ENCODE results near the gene GUK1.
A peak's percentile ranks its signal among the peaks of the same experiment; 100 is the strongest.
"Not testable (repeated sequence)": the region's sequence is repeated elsewhere in the genome, so short reads cannot be mapped to it uniquely, and the experiment has no call there.

The GUK1 gene

DNA sequence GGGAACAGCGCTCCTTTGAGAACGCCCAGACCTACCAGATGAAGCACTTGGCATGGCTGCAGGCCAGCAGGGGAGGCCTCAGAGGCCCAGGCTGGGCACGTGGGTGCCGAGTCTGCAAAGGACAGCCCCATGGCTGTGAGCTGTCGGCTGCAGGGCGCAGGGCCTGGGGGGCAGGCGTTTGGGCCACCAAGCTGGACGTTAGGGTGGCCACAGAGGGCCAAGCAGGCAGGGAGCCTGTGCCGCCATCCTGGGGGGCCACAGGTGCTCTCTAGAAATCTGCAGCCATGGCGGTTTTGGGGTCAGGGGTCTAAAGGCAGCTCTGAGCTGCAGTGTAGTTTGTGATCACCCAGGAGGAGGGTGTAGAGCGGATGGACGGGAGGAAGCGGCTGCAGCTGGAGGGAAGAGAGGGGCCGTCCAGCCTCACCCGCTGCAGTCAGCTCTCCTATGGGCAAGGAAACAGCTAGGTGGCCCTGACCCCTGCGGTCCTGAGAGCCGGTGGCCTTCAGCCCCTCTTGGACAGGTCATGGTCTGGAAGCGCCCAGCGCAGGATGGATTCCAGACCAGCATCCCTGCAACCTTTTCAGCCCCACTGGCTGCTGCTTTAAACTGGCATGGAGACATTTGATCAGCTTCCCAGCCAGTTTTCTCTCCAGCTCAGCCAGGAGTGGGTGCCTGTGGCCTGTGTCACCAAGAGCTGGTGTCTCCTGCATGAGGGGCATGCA, 36.5 kb downstream of the GUK1 start:
- peaks cover 10% of the 10 kb centered on the region for H3K36me3 Mint-ChIP-seq (ENCODE audit: low read depth)
- no peak overlapping the region for H3K27ac Mint-ChIP-seq
- no peaks in the 10 kb centered on the region for H3K9me3 Mint-ChIP-seq
- no peak overlapping the region for H3K4me3 Mint-ChIP-seq
- H3K4me1 Mint-ChIP-seq (ENCODE audit: low read depth), result peaks cover 8% of the 10 kb centered on the region
- DNase-seq, result no peak
- H3K27me3 Mint-ChIP-seq, result no peaks in the 10 kb centered on the region

GRCh38 chr1:228177183-228177475, 37.0 kb downstream of the GUK1 start:
- Mint-ChIP-seq H3K4me3 (no peak overlapping the region), H3K27me3 (no peaks in the 10 kb centered on the region), H3K4me1 (ENCODE audit: low read depth) (peaks cover 7% of the 10 kb centered on the region), H3K9me3 (no peaks in the 10 kb centered on the region), H3K27ac (no peak overlapping the region), H3K36me3 (ENCODE audit: low read depth) (peaks cover 10% of the 10 kb centered on the region)
- no peak for DNase-seq

DNA sequence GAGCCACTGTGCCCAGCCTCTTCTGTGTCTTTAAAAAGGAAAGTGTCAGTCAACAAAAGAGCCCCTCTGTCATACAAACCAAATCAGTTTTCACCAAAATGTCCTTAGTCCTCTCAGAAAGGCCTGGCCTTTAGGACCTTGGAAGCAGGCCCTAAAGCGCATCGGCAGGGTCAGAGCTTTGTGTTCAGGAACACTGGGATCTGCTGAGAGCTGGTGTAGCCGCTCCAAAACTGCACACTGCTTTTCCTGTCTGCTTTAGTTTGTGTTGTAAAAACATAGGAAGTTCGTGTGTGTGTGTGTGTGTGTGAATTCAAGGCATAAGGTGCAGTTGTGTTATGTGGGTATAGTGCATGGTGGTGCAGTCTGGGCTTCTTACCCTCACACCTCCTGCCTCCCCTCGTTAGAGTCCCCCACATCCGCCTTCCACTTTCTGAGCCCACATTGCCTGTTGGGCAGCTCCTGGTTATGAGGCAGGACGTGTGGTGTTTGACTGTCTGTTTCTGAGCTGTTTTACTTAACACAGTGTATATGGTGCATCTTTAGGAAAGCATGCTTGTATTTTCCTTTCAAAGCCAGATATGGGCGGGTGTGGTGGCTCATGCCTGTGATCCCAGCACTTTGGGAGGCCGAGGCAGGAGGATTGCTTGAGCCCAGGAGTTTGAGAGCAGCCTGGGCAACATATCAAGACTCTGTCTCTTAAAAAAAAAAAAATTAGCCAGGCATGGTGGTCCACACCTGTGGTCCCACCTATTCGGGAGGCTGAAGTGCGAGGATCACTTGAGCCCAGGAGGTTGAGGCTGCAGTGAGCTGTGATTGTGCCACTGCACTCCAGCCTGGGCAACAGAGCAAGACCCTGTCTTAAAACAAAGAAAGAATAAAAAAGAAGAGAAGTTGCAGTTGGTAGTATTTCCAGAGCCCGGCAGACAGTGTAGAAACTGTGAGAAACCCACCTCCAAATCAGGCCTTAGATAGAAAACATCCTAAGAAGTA, 37.9 kb downstream of the GUK1 start:
- peaks cover under 1% of the 10 kb centered on the region for H3K4me1 Mint-ChIP-seq (ENCODE audit: low read depth)
- no peaks in the 10 kb centered on the region for H3K9me3 Mint-ChIP-seq
- no peak overlapping the region for H3K4me3 Mint-ChIP-seq
- peaks cover 10% of the 10 kb centered on the region for H3K36me3 Mint-ChIP-seq (ENCODE audit: low read depth)
- peak overlapping the region; percentile 63 for H3K27ac Mint-ChIP-seq
- no peaks in the 10 kb centered on the region for H3K27me3 Mint-ChIP-seq
- DNase-seq, result peak; percentile 13

- Mint-ChIP-seq H3K4me1 (ENCODE audit: low read depth) (no peaks in the 10 kb centered on the region), H3K36me3 (ENCODE audit: low read depth) (peaks cover 10% of the 10 kb centered on the region), H3K4me3 (no peak overlapping the region), H3K27ac (peak overlapping the region; percentile 63), H3K27me3 (no peaks in the 10 kb centered on the region), H3K9me3 (no peaks in the 10 kb centered on the region)
- no peak for DNase-seq
These were observed 38.9 kb downstream of the GUK1 start for GRCh38 chr1:228178737-228179684.

DNA sequence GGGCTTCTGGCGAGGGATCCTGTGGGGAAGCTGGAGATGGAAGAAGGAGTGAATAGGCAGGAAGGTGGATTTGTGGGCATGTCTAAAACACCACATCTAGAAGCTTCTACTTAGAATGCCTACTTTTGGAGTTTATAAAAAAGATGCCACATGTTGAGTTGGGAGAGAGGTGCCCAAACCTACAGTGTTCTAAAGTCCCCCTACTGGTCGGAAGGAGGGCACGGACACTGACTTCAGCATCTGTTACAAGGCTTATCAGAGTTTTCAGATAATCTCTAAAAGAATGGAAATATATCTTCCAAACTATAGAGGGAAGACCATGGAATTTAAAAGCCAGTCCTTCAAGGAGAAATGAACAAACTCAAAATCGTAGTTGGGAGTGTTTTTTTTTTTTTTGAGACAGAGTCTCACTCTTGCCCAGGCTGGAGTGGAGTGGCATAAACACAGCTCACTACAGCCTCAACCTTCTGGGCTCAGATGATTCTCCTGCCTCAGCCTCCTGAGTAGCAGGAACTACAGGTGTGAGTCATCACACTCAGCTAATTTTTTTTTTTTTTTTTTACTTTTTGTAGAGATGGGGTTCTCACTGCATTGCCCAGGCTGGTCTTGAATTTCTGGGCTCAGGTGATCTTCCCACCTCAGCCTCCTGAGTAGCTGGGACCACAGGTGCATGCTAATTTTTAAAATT, 40.3 kb downstream of the GUK1 start:
- H3K4me1 Mint-ChIP-seq (ENCODE audit: low read depth), result peaks cover 4% of the 10 kb centered on the region
- no peaks in the 10 kb centered on the region for H3K9me3 Mint-ChIP-seq
- H3K27me3 Mint-ChIP-seq, result no peaks in the 10 kb centered on the region
- DNase-seq, result no peak
- no peak overlapping the region for H3K4me3 Mint-ChIP-seq
- peaks cover 4% of the 10 kb centered on the region for H3K36me3 Mint-ChIP-seq (ENCODE audit: low read depth)
- no peak overlapping the region for H3K27ac Mint-ChIP-seq

DNA sequence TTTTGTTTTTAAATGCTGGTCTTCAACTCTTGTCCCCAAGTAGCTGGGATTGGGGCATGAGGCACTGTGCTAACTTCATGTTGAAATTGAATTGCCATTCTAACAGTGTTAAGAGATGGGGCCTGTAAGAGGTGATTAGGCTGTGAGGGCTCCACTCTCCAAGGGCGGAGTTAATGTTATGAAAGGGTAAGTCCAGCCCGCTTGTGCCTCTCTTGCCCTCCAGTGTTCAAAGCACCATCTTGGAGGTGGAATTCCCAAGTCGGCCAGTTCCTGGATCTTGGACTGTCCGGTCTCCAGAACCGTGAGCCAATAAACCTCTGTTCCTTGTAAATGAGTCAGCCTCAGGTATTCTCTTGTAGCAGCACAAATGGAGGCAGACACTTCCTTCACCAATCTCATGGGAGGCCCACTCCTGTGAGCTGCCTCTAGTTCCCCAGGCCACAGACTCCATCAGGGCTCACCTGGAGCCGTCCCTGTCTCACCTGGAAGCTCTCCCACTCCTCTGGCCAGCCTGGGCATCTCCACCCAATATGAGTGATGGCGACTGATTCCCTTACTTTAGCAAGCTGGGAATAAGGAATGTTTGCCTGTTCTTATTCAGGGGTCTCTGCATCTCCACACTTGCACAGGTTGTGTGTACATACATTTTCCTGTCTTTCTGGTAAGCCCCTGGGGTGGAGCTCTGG, 41.0 kb downstream of the GUK1 start:
- Mint-ChIP-seq H3K27me3 (no peaks in the 10 kb centered on the region), H3K36me3 (ENCODE audit: low read depth) (peaks cover 4% of the 10 kb centered on the region), H3K9me3 (no peaks in the 10 kb centered on the region), H3K4me3 (no peak overlapping the region), H3K4me1 (ENCODE audit: low read depth) (peaks cover 11% of the 10 kb centered on the region), H3K27ac (no peak overlapping the region)
- DNase-seq, result no peak

GRCh38 chr1:228181645-228182034, 41.6 kb downstream of the GUK1 start:
- no peaks in the 10 kb centered on the region for H3K27me3 Mint-ChIP-seq
- no peaks in the 10 kb centered on the region for H3K9me3 Mint-ChIP-seq
- peaks cover 15% of the 10 kb centered on the region for H3K4me1 Mint-ChIP-seq (ENCODE audit: low read depth)
- H3K4me3 Mint-ChIP-seq, result no peak overlapping the region
- DNase-seq, result no peak
- H3K27ac Mint-ChIP-seq, result no peak overlapping the region
- H3K36me3 Mint-ChIP-seq (ENCODE audit: low read depth), result peaks cover 4% of the 10 kb centered on the region

GRCh38 chr1:228182296-228183030, 42.4 kb downstream of the GUK1 start:
- Mint-ChIP-seq H3K4me1 (ENCODE audit: low read depth) (peaks cover 16% of the 10 kb centered on the region), H3K36me3 (ENCODE audit: low read depth) (peaks cover 4% of the 10 kb centered on the region), H3K9me3 (no peaks in the 10 kb centered on the region), H3K4me3 (no peak overlapping the region), H3K27me3 (no peaks in the 10 kb centered on the region), H3K27ac (no peak overlapping the region)
- no peak for DNase-seq

DNA sequence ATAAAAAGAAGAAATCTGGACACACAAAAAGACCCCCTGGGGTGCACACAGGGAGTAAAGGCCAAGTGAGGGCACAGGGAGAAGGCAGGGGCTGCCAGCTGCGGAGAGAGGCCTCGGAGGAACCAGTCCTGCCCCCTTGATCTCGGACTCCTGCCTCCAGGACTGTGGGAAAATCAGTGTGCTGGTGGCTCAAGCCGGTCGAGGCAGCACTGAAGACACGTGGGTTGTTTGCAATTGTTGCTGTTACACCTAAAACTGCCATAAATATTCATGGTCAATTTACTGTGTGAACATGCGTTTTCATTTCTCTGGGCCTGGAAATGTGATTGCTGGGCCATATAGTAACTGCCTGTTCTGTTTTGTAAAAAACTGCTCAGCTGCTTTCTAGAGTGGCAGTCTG, 44.1 kb downstream of the GUK1 start:
- no peak for DNase-seq
- Mint-ChIP-seq H3K27ac (no peak overlapping the region), H3K27me3 (no peaks in the 10 kb centered on the region), H3K9me3 (no peaks in the 10 kb centered on the region), H3K36me3 (ENCODE audit: low read depth) (no peaks in the 10 kb centered on the region), H3K4me1 (ENCODE audit: low read depth) (peaks cover 23% of the 10 kb centered on the region), H3K4me3 (no peak overlapping the region)

DNA sequence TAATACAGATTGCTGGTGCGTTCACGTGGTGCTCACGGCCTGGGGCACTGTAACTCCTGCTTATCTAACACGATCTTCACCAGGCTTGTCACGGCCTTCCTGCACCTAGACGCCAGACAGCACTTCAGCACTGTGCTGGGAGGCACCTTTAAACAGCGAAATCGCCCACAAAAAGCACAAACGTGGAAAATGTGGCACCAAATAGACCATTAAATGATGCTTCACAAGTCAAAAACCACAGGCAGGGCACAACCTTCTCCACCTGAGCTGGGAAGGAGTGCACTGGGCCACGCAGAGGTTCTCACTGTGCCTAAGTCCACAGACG, 45.5 kb downstream of the GUK1 start:
- peaks cover 25% of the 10 kb centered on the region for H3K4me1 Mint-ChIP-seq (ENCODE audit: low read depth)
- DNase-seq, result no peak
- H3K9me3 Mint-ChIP-seq, result no peaks in the 10 kb centered on the region
- H3K4me3 Mint-ChIP-seq, result no peak overlapping the region
- peak overlapping the region; percentile 61 for H3K27ac Mint-ChIP-seq
- no peaks in the 10 kb centered on the region for H3K36me3 Mint-ChIP-seq (ENCODE audit: low read depth)
- H3K27me3 Mint-ChIP-seq, result no peaks in the 10 kb centered on the region

DNA sequence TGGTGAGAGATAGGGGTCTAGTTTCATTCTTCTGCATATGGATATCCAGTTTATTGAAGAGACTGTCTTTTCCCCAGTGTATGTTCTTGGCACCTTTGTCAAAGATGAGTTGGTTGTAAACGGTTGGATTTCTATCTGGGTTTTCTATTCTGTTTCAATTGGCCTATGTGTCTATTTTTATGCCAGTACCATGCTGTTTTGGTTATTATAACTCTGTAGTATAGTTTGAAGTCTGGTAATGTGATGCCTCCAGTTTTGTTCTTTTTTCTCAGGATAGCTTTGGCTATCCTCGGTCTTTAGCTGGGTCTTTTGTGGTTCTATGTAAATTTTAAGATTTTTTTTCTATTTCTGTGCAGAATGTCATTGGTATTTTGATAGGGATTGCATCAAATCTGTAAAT, 48.2 kb downstream of the GUK1 start:
- not testable (repeated sequence) for DNase-seq; H3K9me3 Mint-ChIP-seq; H3K36me3 Mint-ChIP-seq (ENCODE audit: low read depth); H3K27me3 Mint-ChIP-seq; H3K27ac Mint-ChIP-seq; H3K4me3 Mint-ChIP-seq
- peaks cover 25% of the 10 kb centered on the region for H3K4me1 Mint-ChIP-seq (ENCODE audit: low read depth)

DNA sequence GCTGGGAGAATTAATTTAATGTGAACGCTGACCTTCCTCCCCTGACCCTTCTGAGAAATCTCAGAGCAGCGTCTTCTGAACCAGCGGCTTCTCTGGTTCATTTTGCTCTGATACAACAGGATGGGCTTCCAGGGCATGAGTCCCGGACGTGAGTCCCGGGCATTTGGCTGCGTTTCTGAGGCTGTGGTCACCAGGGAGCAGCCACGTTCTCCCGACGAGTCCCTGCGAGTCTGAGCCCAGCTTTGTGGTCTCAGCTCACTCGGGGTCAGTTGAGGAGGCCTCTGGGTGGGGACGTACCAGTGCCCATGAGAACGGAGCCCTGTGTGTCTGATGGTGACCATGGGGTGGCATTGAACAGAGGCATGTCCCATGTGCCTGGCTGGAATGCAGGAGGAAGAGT, 50.1 kb downstream of the GUK1 start:
- Mint-ChIP-seq H3K27ac (no peak overlapping the region), H3K4me3 (no peak overlapping the region), H3K4me1 (ENCODE audit: low read depth) (peaks cover 24% of the 10 kb centered on the region), H3K36me3 (ENCODE audit: low read depth) (peaks cover under 1% of the 10 kb centered on the region), H3K9me3 (no peaks in the 10 kb centered on the region), H3K27me3 (no peaks in the 10 kb centered on the region)
- DNase-seq, result no peak

GRCh38 chr1:228190778-228191177, 50.7 kb downstream of the GUK1 start:
- peaks cover 18% of the 10 kb centered on the region for H3K4me1 Mint-ChIP-seq (ENCODE audit: low read depth)
- no peaks in the 10 kb centered on the region for H3K9me3 Mint-ChIP-seq
- H3K36me3 Mint-ChIP-seq (ENCODE audit: low read depth), result peaks cover 3% of the 10 kb centered on the region
- no peak overlapping the region for H3K27ac Mint-ChIP-seq
- DNase-seq, result no peak
- H3K27me3 Mint-ChIP-seq, result no peaks in the 10 kb centered on the region
- H3K4me3 Mint-ChIP-seq, result no peak overlapping the region
